Measurements from ENCODE around the gene LAMA2.

The LAMA2 gene, protein sequence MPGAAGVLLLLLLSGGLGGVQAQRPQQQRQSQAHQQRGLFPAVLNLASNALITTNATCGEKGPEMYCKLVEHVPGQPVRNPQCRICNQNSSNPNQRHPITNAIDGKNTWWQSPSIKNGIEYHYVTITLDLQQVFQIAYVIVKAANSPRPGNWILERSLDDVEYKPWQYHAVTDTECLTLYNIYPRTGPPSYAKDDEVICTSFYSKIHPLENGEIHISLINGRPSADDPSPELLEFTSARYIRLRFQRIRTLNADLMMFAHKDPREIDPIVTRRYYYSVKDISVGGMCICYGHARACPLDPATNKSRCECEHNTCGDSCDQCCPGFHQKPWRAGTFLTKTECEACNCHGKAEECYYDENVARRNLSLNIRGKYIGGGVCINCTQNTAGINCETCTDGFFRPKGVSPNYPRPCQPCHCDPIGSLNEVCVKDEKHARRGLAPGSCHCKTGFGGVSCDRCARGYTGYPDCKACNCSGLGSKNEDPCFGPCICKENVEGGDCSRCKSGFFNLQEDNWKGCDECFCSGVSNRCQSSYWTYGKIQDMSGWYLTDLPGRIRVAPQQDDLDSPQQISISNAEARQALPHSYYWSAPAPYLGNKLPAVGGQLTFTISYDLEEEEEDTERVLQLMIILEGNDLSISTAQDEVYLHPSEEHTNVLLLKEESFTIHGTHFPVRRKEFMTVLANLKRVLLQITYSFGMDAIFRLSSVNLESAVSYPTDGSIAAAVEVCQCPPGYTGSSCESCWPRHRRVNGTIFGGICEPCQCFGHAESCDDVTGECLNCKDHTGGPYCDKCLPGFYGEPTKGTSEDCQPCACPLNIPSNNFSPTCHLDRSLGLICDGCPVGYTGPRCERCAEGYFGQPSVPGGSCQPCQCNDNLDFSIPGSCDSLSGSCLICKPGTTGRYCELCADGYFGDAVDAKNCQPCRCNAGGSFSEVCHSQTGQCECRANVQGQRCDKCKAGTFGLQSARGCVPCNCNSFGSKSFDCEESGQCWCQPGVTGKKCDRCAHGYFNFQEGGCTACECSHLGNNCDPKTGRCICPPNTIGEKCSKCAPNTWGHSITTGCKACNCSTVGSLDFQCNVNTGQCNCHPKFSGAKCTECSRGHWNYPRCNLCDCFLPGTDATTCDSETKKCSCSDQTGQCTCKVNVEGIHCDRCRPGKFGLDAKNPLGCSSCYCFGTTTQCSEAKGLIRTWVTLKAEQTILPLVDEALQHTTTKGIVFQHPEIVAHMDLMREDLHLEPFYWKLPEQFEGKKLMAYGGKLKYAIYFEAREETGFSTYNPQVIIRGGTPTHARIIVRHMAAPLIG (N-terminal part only)

DNA sequence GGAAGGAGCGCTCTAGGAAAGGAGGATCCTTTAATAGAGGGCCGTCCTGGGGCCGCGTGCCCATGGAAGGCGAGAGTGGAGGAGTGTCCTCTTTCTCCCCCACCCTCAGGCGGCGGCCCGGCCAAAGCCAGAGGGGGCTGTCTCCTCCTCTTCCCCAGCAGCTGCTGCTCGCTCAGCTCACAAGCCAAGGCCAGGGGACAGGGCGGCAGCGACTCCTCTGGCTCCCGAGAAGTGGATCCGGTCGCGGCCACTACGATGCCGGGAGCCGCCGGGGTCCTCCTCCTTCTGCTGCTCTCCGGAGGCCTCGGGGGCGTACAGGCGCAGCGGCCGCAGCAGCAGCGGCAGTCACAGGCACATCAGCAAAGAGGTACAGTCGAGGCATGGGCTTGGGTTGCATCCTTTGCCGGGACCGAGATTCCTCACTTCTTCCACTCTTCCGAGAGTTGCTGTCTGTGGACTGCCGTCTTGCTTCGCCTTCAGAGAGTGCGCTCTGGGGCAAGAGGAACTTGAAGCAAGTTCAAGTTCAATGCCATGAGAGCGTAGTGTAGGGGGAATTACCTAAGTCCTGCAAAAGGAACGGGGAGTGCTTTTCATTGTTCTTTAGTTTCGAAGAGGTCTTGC, at the start of gene LAMA2:
LAMA2 (plus strand) TSS at position 148 of the 621 bp plus-strand sequence; CDS start at position 256, 108 bp downstream.
- DNase-seq = no peak

DNA sequence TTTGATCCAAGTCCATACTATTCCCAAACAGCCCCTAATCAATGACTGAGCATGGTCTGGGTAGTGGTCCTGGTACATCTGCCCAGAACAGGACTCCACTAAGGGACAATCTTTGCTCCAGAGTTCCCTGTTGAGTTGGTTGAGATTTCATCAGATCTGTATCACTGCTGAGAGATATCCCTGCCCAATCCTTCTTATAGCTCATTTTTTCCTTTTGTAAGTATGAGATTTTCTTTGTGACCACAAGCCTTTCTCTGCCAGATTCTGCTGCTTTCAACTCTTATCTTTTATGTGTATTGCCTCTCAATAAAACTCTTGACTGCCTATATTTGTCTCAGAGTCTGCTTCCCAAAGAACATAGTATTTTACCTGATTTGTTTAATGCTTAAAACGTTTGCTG, 46.2 kb upstream of the LAMA2 start:
- DNase-seq = no peak

DNA sequence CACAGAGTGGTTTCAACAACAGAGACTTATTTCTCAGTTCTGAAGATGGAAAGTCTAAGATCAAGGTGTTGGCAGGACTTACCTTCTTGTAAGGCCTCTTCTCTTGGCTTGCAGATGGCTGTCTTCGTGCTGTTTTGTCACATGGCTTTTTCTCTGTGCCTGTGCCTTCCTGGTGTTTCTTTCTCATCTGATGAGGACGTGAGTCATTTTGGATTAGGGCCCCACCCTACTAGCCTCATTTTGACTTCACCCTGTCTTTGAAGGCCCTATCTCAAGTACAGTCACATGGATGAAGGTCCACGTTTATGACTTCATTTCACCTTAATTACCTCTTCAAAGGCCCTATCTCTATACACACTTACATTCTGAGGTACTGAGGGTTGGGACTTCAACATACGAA, 41.4 kb upstream of the LAMA2 start:
- DNase-seq = no peak

DNA sequence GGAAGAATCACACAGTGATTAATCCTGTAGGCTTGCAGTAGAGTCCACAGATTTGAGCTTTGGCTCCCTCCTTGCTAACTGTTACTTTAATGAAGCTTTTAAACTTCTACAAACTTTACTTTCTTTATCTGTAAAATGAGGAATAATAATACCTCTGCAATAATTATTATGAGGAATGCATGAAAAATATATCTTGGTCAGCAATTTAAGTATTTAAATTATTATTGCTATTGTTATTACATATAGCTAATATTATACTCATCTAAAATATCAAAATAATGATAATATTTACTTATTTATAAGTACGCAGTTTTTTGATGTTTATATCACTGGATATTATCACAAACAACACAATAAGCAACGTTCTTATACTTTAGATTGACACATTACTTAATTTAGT, 38.3 kb upstream of the LAMA2 start:
- DNase-seq = no peak

DNA sequence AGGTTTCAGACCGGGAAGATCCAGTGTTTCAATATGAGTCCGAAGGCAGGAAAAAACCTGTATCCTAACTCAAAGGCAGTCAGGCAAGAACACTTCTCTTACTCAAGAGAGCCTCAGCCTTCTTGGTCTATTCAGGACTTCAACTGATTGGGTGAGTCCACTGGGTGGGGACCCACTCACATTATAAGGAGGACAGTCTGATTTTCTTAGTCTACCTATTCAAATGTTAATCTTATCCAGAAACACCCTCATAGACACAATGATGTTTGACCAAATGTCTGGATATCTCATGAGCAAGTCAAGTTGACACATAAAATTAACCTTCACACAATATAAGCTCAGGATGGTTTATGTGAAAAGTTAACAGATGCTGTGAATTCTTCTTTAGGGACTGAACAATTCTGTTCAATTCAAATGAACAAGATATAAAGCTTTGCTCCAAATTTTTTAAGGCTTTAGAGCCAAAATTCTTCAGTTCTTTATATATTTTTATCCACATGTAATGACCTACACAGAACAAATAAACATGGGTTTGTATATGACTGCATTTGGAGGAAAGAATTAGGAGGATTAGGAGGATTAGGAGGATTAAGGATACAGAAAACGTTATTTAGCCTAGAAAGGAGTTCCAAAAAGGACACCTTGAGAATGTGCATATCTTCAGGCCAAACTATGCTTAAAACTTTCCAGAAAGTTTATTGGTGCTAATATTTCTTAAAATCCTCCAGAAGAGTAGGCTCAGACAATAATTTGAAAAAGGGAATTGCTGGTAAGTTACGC, 35.3 kb upstream of the LAMA2 start:
- DNase-seq = no peak

DNA sequence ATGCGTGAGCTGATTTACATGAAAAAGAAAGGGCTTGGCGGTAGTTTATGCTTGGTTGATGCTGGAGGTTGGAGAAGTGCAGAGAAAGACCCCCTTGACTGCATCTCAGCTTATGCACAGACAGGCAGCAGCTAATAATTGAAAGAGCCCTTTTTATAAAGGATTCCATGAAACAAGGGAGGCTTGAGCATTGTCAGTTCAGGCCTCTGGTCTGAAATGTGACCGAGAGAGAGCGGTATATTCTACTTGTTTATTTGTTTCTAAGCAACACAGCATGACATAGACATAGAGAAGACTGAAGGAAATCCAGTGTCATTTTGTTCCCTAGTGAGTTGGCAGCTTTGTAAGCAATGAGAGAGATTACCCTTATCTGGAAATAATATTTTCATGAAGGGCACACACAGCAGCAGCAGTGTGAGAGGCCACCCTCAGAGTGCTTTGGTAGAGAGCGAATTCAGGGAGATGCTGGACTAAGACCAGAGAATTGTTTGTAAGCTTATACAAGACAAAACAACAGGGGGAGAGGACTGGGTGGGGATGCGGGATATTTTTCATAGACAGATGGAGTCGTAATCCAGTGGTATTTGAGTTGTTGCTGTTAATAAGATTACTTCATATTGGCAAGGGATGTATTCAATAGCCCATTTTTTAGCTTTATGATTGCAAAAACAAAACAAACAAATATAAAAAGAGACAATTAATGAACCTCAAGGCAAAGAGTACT, 34.6 kb upstream of the LAMA2 start:
- DNase-seq = no peak

DNA sequence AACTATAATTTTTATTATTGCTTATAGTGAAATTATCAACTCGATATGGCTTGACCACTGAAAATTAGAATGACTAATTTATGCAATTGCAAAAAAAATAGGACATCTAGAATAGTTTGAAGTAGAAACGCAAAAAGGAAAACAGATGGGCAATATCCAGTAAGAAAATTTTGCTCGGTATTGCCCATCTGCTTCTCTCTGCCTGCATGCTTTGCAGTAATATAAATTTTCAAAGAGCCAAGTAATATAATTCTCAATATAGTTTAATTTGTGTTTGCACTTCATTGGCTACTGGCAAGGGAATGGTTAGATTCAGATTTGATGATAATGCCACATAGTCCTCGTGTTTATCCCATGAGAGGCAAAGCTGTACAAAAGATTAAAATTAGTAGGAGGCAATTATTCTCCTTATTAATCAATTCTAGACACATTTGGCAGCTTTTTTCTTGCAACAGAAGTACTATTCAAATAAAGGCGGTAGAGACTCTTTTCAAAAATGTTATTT, 27.3 kb upstream of the LAMA2 start:
- peak; percentile 95 for DNase-seq

DNA sequence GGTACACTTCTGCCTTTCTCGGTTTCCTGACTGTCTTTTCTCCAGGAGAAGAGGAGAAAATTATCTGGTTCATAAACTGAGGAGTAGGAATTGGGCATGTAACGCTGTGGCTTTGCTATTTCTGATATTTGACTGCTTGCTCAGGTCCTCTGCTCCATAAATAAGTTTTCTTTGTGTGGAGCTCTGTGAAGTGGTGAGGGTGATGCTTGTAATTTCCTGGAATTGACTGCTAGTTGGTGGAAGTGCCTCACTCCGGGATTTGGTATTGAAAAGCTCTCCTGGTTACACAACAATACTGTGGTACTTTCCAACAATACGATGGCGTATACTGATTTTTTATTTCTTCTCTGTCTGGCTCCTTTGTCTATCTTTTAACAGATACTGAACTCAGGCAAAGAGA, 25.1 kb upstream of the LAMA2 start:
- DNase-seq = no peak

DNA sequence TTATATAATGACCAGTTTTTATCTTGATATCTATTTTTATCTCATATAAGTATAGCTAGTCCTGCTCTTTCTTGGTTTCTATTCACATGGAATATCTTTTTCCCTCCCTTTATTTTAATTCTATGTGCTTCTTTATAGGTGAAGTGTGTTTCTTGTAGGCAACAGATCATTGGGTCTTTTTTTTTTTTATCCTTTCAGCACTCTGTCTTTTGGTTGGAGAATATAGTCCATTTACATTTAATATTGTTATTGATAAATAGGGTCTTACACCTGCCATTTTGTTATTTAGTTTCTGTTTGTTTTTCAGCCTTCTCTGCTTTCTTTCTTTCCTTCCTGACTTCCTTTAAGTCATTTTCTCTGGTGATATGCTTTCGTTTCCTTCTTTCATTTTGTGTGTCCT, 22.2 kb upstream of the LAMA2 start:
- no peak for DNase-seq

DNA sequence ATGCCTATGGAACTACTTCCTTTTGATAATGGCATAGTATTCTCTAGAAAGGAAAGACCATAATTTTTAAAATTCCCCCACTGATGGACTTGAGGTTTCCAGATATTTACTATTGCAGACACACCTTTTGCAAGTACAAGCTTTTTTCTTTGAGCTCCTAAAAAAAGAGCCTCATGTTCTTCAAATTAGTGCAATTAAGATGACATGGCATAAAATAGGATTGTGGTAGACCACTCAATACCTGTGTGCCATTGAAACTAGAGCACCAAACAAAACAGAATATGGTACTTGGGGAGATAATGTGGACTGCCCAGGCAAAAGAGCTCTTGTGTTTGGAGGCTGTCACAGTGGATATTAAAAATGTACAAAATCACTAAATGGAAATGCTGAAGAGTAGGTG, 19.0 kb upstream of the LAMA2 start:
- no peak for DNase-seq

DNA sequence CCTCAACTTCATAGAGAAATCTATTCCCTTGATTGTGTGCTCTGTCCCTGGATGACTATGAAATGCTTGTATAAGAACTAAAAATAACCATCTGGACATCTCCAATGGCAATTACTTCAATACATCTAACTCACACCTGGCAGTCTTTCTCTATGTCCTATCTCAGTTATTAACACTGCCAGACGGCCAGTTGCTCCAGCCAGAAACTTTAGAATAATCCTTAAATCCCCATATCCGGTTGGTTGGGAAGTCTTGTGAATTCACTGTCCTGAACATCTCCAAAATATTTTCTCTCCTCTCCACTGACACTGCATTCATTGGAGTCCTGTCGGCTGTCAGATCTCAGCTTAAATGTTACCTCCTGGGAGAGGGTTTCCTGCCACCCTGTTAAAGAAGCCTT, 12.2 kb upstream of the LAMA2 start:
- DNase-seq = no peak

DNA sequence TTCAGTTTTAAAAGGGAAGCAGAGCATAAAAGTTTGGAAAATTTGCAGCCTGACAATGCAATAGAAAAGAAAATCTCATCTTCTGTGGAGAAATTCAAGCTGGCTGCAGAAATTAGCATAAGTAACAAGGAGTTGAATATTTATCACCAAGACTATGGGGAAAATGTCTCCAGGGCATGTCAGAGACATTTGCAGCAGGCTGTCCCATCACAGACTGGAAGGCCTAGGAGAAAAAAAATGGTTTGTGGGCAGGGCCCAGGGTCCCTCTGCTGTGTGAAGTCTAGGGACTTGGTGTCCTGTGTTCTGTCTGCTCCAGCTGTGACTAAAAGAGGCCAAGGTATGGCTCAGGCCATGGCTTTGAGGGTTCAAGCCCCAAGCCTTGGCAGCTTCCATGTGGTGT, 8.1 kb upstream of the LAMA2 start:
- no peak for DNase-seq

DNA sequence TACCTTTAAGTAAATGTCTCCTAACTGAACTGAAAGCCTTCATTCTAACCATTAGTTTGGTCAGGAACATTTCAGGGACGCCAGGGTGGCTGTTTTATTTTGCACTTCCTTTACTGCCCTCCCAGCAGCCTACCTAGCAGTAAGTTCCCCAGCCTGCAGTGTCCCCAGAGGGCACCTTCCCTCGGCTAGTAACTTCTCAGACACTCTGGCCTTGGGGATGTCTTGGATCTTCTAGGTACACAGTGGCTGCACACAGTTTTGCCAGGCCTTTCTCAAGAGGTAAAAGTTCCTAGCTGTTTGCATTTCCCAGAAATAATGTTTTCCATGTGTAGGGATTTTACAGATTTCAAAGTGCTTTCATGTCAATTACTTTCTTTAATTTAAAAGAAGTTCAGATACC, 378 bp upstream of the LAMA2 start:
- DNase-seq = no peak

DNA sequence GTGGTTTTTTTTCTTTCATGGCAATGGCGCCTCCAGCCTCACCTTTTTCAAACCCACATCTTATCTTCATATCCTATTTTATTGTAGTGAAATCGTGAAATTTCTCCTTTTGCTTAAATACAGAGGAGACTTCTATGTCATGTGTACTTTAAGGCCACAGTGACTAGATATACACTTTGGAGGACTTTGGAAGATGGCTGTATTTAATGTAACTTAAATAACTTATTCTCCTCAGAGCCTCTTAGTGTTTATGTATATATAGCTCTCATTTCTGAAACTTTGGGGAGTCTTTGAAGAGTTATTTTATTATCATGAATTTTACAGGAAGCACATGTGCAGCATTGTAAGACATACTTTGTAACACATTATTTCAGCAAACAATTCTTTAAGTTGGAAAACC, 968 bp downstream of the LAMA2 start:
- no peak for DNase-seq

DNA sequence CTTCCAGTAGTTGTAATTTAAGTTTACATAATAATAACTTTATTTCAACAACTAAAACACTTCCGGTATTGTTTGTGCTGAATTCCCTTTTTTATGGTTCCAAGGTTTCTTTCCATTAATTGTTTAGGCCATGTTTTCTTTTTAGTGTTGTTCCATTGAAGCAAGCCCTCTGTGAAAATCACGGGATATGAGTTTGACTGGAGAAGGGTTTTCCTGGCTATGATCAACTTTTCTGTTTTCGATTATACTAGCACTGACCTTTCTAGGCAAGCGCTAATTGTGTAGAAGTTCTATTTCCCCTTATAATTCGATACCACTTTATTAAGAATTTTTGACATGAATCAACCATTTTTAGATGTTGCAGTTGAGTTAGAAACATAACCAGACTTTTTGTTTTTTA, 2.4 kb downstream of the LAMA2 start:
- DNase-seq = no peak

DNA sequence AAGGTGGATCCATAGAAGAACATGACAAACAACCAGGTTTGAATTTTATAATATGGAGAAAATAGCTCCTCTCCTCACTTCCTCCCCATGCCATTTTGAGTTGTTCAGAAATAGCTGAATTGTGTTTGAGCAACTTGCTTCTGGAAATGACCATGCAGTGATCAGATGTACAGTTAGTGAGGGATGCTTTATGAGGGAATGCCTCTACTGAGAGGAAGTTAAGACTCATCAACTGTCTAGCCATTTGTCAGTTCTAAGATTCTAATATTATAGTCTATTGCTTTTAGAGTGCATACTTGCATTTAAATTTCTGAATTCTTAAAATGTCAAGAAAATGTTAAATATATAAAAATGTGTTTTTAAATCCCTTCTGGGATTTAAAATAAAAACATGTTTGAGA, 3.8 kb downstream of the LAMA2 start:
- no peak for DNase-seq

DNA sequence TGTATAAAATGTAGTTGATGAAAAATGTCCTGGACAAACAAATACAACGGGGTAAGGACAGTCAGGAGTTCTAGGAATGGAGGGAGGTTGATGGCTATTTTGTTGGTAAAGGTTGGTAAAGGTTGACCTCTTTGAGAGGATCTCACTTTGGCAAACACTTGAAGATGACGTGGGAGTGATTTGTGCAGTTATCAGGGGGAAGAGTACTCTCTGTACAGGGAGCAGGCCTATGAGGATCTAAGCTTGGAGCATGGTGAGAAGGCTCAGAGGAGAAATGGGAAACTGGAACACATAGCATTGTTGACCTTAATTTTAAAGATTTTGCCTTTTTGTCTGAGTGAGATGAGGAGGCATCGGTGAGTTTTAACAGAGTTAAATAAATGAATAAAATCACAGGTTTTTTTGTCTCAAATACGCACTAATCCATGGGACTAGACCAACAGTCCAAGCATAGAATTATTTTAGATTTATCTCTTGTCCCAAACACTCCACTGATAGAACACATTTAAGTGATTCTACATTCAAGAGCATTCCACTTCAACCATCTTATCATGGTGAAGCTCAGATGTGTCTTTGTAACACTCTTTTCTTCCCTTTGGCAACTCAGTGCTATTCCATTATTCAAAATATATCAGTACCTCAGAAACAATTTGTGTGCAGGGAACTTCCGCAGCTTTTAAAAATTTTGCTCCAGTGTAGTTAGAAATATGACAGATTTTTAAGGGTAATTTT, 5.7 kb downstream of the LAMA2 start:
- DNase-seq = no peak

DNA sequence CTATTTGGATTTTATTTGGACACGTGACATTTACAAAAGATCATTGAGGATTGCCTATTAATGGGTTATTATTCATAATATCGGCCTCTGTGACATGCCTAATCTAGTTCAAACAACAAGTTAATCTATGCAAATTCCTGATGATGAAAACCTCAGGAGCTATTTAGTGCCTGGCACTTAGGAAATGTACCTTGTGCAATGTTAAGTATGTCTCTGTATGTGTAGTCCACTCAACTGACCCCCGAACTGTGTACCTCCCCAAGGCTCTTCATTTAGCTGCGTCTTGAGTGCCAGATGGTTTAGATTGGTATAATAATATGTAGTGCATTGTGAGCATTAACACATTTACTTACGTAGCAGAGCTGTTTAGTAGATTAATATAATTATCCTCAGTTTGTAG, 6.9 kb downstream of the LAMA2 start:
- no peak for DNase-seq

DNA sequence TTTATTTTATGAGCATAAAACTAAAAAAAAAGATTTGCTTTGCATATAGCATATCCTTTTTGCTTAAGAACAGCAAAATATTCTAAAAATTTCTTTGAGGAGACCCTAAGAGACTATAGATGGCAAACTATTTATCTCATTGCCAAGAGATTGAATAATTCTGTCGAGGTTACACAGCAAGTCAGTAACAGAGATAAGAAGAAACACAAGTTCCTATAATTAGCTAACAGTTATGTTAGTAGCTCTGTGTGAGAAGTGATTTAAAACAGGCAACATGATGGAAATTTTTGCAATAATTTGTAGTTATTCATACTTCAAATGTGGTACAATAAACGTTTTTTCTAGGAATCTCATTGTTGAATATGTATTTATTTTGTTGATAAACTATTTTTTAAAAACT, 9.1 kb downstream of the LAMA2 start:
- DNase-seq = no peak

DNA sequence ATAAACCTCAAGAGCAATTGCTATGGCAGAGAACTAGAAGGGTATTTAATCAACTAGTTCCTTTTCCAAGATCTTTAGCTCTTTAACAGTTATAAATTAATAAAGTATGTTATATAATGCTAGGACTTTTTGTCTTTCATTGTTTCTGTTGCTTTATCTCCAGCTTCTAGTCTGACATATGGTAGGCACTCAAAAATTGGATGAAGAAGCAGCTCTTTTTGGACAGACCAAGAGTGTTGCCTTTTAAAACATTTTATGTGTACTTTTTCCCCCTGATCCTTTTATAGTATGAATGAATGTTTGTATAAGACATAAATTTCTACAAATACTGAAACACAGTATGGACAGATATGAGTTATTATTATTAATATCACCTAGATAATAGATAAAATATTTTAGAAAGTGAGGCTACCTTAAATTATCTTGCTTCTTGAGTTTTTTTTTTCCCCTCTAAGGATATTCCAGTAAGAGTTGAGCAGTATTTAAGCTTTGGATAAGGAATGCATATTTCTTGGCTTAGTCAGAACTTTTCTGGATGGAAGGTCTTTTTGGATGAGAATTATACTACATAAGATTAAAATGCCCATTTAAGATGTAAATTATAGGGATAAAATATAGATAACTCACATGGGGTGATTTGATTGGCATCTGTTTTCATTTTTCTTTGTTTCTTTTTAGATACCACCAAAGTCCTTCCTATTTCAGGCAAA, 16.6 kb downstream of the LAMA2 start:
- peak; percentile 54 for DNase-seq

Measured in NCI-H446 treated with DMSO at 0.1 percent for 48 hours (cell line).